H1 (cell line): ENCODE results near the gene ZNF660. TPM values are rescaled to one million over a fixed set of nuclear protein-coding genes. Genes with fewer than 3 reads are reported as not detected.
"Not testable (repeated sequence)": the region's sequence is repeated elsewhere in the genome, so short reads cannot be mapped to it uniquely, and the experiment has no call there.

Source experiments
- CTCF ChIA-PET: fragments of 300-600 bp; sonication (Branson Sonifier 250); formaldehyde crosslinking; loops from one replicate; lab custom pipeline; 2021; ENCODE audit not compliant: partially characterized antibody; lab: Charles Lee
- POLR2A ChIA-PET: fragments of 300-600 bp; sonication (Branson Sonifier 250); formaldehyde crosslinking; loops from one replicate; lab custom pipeline; 2021; ENCODE audit warnings: inconsistent platforms; ENCODE audit not compliant: partially characterized antibody; lab: Charles Lee
- DNase-seq, 2 experiments: peaks; one replicate each; pipeline versions ENCODE4 v3.0.0 to v3.0.0-alpha.2; 2010 to 2022; ENCODE audit warnings: low spot score in 2 of 2, low read depth in 1 of 2, mixed read lengths in 1 of 2
- FAIRE-seq: peaks from 2 replicates; lab custom pipeline; 2011; peaks lifted over from hg19 to GRCh38; lab: Jason Lieb, UNC
- H2AFZ ChIP-seq: 2 replicates; pipeline ENCODE4 v1.8.1; 2012; ENCODE audit warnings: low read length, inconsistent platforms
- H2AK5ac ChIP-seq: 2 replicates; pipeline ENCODE4 v1.6.1; 2013; ENCODE audit warnings: low read depth, low read length
- H2BK120ac ChIP-seq: replicated peaks from 2 replicates; pipeline ENCODE3; 2013; ENCODE audit warnings: low read depth, low read length, inconsistent platforms
- H2BK12ac ChIP-seq: 2 replicates; pipeline ENCODE4 v1.6.1; 2013; ENCODE audit warnings: low read depth, low read length
- H2BK15ac ChIP-seq: 2 replicates; pipeline ENCODE4 v1.6.1; 2013; ENCODE audit warnings: low read length
- H2BK20ac ChIP-seq: 2 replicates; pipeline ENCODE4 v1.6.1; 2013; ENCODE audit warnings: low read length
- H2BK5ac ChIP-seq: 2 replicates; pipeline ENCODE4 v1.6.1; 2013; ENCODE audit warnings: low read depth, low read length
- H3K14ac ChIP-seq: 2 replicates; pipeline ENCODE4 v1.6.1; 2013; ENCODE audit warnings: inconsistent platforms; ENCODE audit not compliant: insufficient read length
- H3K18ac ChIP-seq: 2 replicates; pipeline ENCODE4 v1.6.1; 2013; ENCODE audit warnings: low read length; ENCODE audit errors: extremely low read depth
- H3K23ac ChIP-seq: 2 replicates; pipeline ENCODE4 v1.6.1; 2013; ENCODE audit warnings: inconsistent platforms; ENCODE audit not compliant: insufficient read length
- H3K23me2 ChIP-seq: 2 replicates; pipeline ENCODE4 v1.6.1; 2013; ENCODE audit warnings: low read depth, low read length
- H3K27ac ChIP-seq: 2 replicates; pipeline ENCODE4 v1.6.1; 2011; ENCODE audit warnings: low read depth, low read length, inconsistent platforms
- H3K27me3 ChIP-seq, 4 experiments: replicated peaks in 1 of 4; 1 replicate in 1 of 4; 2 replicates in 3 of 4; pipeline versions ENCODE4 v1.6.1 to v1.8.1; 2011 to 2013; ENCODE audit warnings: low read length in 3 of 4, mild to moderate bottlenecking in 3 of 4, inconsistent platforms in 2 of 4, mixed read lengths in 2 of 4, moderate library complexity in 1 of 4; ENCODE audit not compliant: control insufficient read depth in 3 of 4, insufficient read depth in 3 of 4; ENCODE audit errors: extremely low read depth in 1 of 4
- H3K36me3 ChIP-seq, 4 experiments: 2 replicates each; pipeline versions ENCODE4 v1.6.1 to v1.8.1; 2011 to 2013; ENCODE audit warnings: mild to moderate bottlenecking in 4 of 4, low read length in 3 of 4, moderate library complexity in 2 of 4, control low read depth in 1 of 4, inconsistent platforms in 1 of 4; ENCODE audit not compliant: insufficient read depth in 4 of 4, control insufficient read depth in 2 of 4
- H3K4ac ChIP-seq: replicated peaks from 2 replicates; pipeline ENCODE3; 2013; ENCODE audit warnings: low read length, low read depth, mixed read lengths, inconsistent platforms; ENCODE audit not compliant: insufficient read length
- H3K4me1 ChIP-seq, 4 experiments: replicated peaks in 1 of 4; 1 replicate in 1 of 4; 2 replicates in 3 of 4; pipeline versions ENCODE4 v1.6.1 to v1.8.1; 2011 to 2013; ENCODE audit warnings: low read length in 3 of 4, inconsistent platforms in 2 of 4, mixed read lengths in 1 of 4; ENCODE audit not compliant: insufficient read depth in 4 of 4, control insufficient read depth in 3 of 4
- H3K4me2 ChIP-seq, 2 experiments: 2 replicates each; pipeline versions ENCODE4 v1.6.1 to v1.8.1; 2011 to 2013; ENCODE audit warnings: low read depth in 2 of 2, low read length in 2 of 2, control low read depth in 1 of 2, inconsistent platforms in 1 of 2, mild to moderate bottlenecking in 1 of 2; ENCODE audit not compliant: insufficient read depth in 1 of 2
- H3K4me3 ChIP-seq, 4 experiments: fragments of 200-600, 300-600 bp in 1 of 4; sonication (generic), shearing (Covaris generic), sonication (Bioruptor Twin) in 1 of 4; 2 replicates each; pipeline versions ENCODE4 v1.5.1 to v1.8.1; 2011 to 2016; ENCODE audit warnings: low read length in 4 of 4, low read depth in 3 of 4, control low read depth in 2 of 4, inconsistent platforms in 2 of 4, mild to moderate bottlenecking in 2 of 4, mixed read lengths in 1 of 4, moderate library complexity in 1 of 4; ENCODE audit not compliant: insufficient read depth in 2 of 4; ENCODE audit errors: extremely low read depth in 1 of 4
- H3K56ac ChIP-seq: replicated peaks from 2 replicates; pipeline ENCODE3; 2013; ENCODE audit warnings: low read depth, mild to moderate bottlenecking, mixed read lengths, low read length, inconsistent platforms; ENCODE audit not compliant: insufficient read length
- H3K79me1 ChIP-seq: 2 replicates; pipeline ENCODE4 v1.6.1; 2013; ENCODE audit warnings: low read depth, low read length, control low read depth
- H3K79me2 ChIP-seq, 2 experiments: 2 replicates each; pipeline versions ENCODE4 v1.6.1 to v1.8.1; 2012 to 2013; ENCODE audit warnings: low read length in 2 of 2, mild to moderate bottlenecking in 2 of 2, inconsistent platforms in 1 of 2; ENCODE audit not compliant: insufficient read depth in 2 of 2, control insufficient read depth in 1 of 2
- H3K9ac ChIP-seq, 4 experiments: replicated peaks in 1 of 4; 1 replicate in 1 of 4; 2 replicates in 3 of 4; pipeline versions ENCODE4 v1.6.1 to v1.8.1; 2011 to 2013; ENCODE audit warnings: low read depth in 3 of 4, low read length in 3 of 4, control low read depth in 2 of 4, mild to moderate bottlenecking in 2 of 4, moderate library complexity in 2 of 4, inconsistent platforms in 1 of 4; ENCODE audit errors: extremely low read depth in 1 of 4
- H3K9me3 ChIP-seq, 2 experiments: 2 replicates each; pipeline versions ENCODE4 v1.6.1 to v1.8.1; 2012 to 2013; ENCODE audit warnings: mild to moderate bottlenecking in 2 of 2, moderate library complexity in 2 of 2, control low read depth in 1 of 2, inconsistent platforms in 1 of 2, low read depth in 1 of 2, low read length in 1 of 2, mixed read lengths in 1 of 2; ENCODE audit not compliant: insufficient read depth in 2 of 2
- H4K20me1 ChIP-seq, 2 experiments: replicated peaks in 1 of 2; 2 replicates each; pipeline versions ENCODE3 to v1.8.1; 2011 to 2013; ENCODE audit warnings: inconsistent platforms in 2 of 2, low read length in 2 of 2, mild to moderate bottlenecking in 1 of 2; ENCODE audit not compliant: insufficient read depth in 2 of 2, control insufficient read depth in 1 of 2
- H4K5ac ChIP-seq: 2 replicates; pipeline ENCODE4 v1.6.1; 2013; ENCODE audit warnings: low read length, low read depth, mixed read lengths, inconsistent platforms; ENCODE audit not compliant: insufficient read length
- H4K8ac ChIP-seq: 2 replicates; pipeline ENCODE4 v1.8.0; 2013; ENCODE audit warnings: mild to moderate bottlenecking, moderate library complexity, low read length, inconsistent platforms; ENCODE audit not compliant: insufficient read depth; ENCODE audit errors: extremely low read depth
- H4K91ac ChIP-seq: replicated peaks from 2 replicates; pipeline ENCODE3; 2013; ENCODE audit warnings: low read length, mixed read lengths, inconsistent platforms; ENCODE audit not compliant: insufficient read length
- WGBS, 2 experiments: shearing (Covaris generic) in 1 of 2; methylation state at CpG; one replicate each; pipeline versions ENCODE4 v1.1.6 to v1.1.7; 2013 to 2015; ENCODE audit warnings: low lambda C conversion rate in 2 of 2, mixed read lengths in 2 of 2, inconsistent platforms in 1 of 2, low coverage in 1 of 2, missing lambda C conversion rate in 1 of 2; ENCODE audit not compliant: insufficient replicate concordance in 2 of 2, insufficient coverage in 1 of 2, insufficient read length in 1 of 2; ENCODE audit errors: extremely low coverage in 1 of 2, missing lambda C conversion rate in 1 of 2; 5-methylcytosine and 5-hydroxymethylcytosine counted together
- polyA plus RNA-seq, 7 experiments: library from polyadenylated mRNA; depleted of rRNA in 3 of 7; stranded (reverse) in 5 of 7; unstranded in 2 of 7; fragments of >200 nt in 5 of 7; fragments of 200-250 nt in 2 of 7; gene quantifications; 1 replicate in 5 of 7; 2 replicates in 1 of 7; 4 replicates in 1 of 7; pipeline versions ENCODE4 v1.2.1 to v1.2.3, GENCODE V29; 2011 to 2013; ENCODE audit warnings: missing spikeins in 2 of 7, mixed read lengths in 2 of 7
- total RNA-seq: library from RNA; stranded (reverse); fragmentation: NEBNext Ultra II Directional; extraction: Animal tissue kit (Norgen Biotek cat#: 25700); gene quantifications from 2 replicates; pipeline ENCODE4 v1.2.1, GENCODE V29; 2021

Gene ZNF660
- total and polyA plus RNA-seq, 2 of the 8 experiments (the other 6 are each of a cell fraction or from before 2014, with no cell fraction given) = 3.1 to 13.0 TPM

GRCh38 chr3:44578924-44579515, 5.7 kb upstream of the ZNF660 start:
- FAIRE-seq, H4K91ac ChIP-seq, H2BK5ac ChIP-seq, H2AFZ ChIP-seq, H3K56ac ChIP-seq, H3K23me2 ChIP-seq, H3K9ac ChIP-seq, H3K4me2 ChIP-seq, H3K4ac ChIP-seq, H3K79me2 ChIP-seq, H3K9me3 ChIP-seq, H2BK120ac ChIP-seq, H4K20me1 ChIP-seq, H3K4me1 ChIP-seq, H3K14ac ChIP-seq, H3K23ac ChIP-seq, H4K5ac ChIP-seq, H3K4me3 ChIP-seq, H4K8ac ChIP-seq, H3K79me1 ChIP-seq, H3K27me3 ChIP-seq, H2BK15ac ChIP-seq, H2BK12ac ChIP-seq, DNase-seq, H2BK20ac ChIP-seq, H2AK5ac ChIP-seq, H3K27ac ChIP-seq, H3K18ac ChIP-seq: not testable (repeated sequence)
- ChIA-PET CTCF (interaction anchor here (0.5 kb wide), 1 partner anchor 145 kb away, joined by 3 read pairs; no protein-coding TSS in a partner anchor), POLR2A (interaction anchor here (1.5 kb wide), 1 partner anchor 23 kb away, joined by 3 read pairs; no protein-coding TSS in a partner anchor)
- WGBS, 2 experiments = 95% methylated on average over 17 of the region's 37 CpGs; no CpG with 5 or more reads in 1 of the 2 experiments
- H3K36me3 ChIP-seq = peaks cover 0 to 11% (median 0%) of the 10 kb centered on the region in 4 experiments; a peak in 3 of 8 replicates

GRCh38 chr3:44579749-44580148, 5.0 kb upstream of the ZNF660 start:
- POLR2A ChIA-PET, H2BK20ac ChIP-seq: not testable (repeated sequence)

More at GRCh38 chr3:44579749-44580148, 5.0 kb upstream of the ZNF660 start:
- H3K23ac ChIP-seq, H2BK5ac ChIP-seq, H3K18ac ChIP-seq, CTCF ChIA-PET, H3K9ac ChIP-seq, H4K5ac ChIP-seq, H4K8ac ChIP-seq, DNase-seq, H2BK15ac ChIP-seq, H2BK12ac ChIP-seq, H3K79me1 ChIP-seq, H2AK5ac ChIP-seq, H3K4ac ChIP-seq, H3K14ac ChIP-seq, H3K56ac ChIP-seq, H3K79me2 ChIP-seq, H2AFZ ChIP-seq, H3K4me1 ChIP-seq, H3K27me3 ChIP-seq, H3K23me2 ChIP-seq, H4K91ac ChIP-seq, H3K9me3 ChIP-seq, H4K20me1 ChIP-seq, FAIRE-seq, H3K27ac ChIP-seq, H2BK120ac ChIP-seq, H3K4me2 ChIP-seq, H3K4me3 ChIP-seq: not testable (repeated sequence)
- 93% methylated on average over 10 of the region's 15 CpGs; no CpG with 5 or more reads in 1 of the 2 experiments for WGBS, 2 experiments
- peaks cover 0 to 11% (median 0%) of the 10 kb centered on the region in 4 experiments; a peak in 2 of 8 replicates for H3K36me3 ChIP-seq
